AG08395 (cell line): ENCODE measurements around the gene RALA.
"Not testable (repeated sequence)": the region's sequence is repeated elsewhere in the genome, so short reads cannot be mapped to it uniquely, and the experiment has no call there.

Experiments
- DNase-seq: peaks from one replicate; pipeline ENCODE4 v3.0.0; 2012; ENCODE audit warnings: mixed read lengths, low spot score

Gene RALA

DNA sequence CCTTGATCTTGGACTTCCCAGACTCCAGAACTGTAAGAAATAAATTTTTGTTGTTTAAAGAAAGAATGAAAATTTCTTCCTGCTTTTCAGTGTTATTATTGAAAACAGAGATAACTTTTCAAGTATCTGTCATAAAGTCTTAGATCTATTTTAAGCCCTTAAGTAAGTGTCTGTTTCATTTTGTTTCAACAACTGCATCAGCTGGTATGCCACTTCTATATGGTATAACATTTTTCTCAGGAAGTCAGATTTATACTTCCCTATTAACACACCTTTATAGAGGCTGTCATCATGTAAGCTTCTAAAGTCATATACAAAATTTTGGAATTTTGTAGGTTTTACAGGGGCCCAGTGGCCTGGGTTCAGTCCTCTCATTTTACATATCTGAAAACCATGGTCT lies 24.4 kb downstream of the RALA start:
- DNase-seq, result no peak

DNA sequence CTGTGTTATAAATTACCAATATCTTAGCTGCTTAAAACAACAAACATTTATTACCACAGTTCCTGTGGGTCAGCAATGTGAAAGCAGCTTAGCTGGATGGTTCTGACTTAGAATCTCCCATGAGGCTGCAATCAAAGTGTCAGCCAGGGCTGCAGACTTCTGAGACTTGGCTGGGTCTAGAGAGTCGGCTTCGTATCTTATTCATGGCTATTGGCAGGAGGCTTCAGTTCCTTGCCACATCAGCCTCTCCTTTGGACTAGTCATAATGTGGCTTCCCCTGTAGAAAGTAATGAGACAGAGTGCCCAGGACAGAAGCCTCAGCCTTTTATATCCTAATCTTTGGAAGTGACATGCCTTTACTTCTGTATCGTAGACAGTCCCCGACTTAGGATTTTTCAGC lies 27.3 kb downstream of the RALA start:
- DNase-seq, result peak; percentile 83

- peak; percentile 59 for DNase-seq
These were observed 27.9 kb downstream of the RALA start for GRCh38 chr7:39651265-39651664.

- no peak for DNase-seq
These were observed 33.0 kb downstream of the RALA start for GRCh38 chr7:39656415-39656814.

DNA sequence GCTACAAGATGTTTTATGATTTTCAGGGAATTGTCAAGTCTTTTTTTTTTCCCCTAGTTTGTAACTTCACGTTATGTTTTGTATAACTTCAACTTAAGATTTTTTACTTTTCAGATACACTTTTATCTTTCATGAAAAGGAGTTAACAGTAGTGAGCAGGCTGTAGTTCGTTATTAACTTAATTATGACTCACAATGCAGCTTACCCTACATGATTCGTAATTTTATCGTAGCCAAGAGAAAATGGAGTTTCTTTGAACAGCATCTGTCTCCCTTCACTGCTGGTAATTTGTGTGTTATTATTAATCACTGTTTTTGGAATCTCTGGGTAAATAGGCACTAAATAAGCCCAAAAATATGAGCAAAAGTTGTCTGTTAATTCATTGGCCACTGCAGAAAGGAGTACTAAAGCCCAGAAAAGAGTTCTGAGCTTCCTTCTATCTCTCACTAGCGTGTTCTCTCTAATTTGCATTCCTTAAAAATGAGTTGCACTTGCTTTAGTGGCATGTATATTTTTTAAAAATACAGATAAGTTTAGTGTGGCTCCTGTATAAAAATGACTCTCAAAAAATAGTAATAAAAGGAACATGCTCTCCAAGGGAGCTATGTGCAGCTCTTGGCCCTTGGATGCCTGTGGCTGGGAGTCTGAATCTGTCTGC lies 36.1 kb downstream of the RALA start:
- peak; percentile 11 for DNase-seq

DNA sequence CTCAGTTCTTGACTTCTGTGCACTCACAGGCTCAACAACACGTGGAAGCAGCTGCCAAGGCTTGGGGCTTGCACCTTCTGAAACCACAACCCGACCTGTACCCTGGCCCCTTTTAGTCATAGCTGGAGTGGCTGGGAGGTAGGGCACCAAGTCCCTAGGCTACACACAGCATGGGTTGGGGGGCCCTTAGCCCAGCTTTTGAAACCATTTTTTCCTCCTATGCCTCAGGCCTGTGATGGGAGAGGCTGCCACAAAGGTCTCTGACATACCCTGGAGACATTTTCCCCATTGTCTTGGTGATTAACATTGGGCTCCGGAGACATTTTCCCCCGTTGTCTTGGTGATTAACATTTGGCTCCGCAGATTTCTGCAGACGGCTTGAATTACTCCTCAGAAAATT lies 38.6 kb downstream of the RALA start:
- DNase-seq, result no peak

DNA sequence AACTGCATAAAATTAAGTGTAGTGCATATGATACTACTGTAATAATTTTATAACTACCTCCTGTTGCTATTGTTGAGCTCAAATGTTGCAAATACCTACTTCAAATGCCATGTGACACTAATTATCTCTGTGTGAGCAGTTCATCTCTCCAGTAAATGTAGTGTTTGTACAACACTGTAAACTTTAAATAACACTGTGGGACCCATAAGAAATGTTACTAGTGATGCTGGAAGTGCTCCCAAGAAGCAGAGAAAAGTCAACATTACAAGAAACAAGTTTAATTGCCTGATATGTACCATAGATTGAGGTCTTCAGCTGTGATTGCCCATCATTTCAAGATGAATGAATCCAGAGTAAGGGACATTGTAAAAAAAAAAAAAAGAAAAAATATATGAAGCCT lies 39.9 kb downstream of the RALA start:
- DNase-seq, result no peak

DNA sequence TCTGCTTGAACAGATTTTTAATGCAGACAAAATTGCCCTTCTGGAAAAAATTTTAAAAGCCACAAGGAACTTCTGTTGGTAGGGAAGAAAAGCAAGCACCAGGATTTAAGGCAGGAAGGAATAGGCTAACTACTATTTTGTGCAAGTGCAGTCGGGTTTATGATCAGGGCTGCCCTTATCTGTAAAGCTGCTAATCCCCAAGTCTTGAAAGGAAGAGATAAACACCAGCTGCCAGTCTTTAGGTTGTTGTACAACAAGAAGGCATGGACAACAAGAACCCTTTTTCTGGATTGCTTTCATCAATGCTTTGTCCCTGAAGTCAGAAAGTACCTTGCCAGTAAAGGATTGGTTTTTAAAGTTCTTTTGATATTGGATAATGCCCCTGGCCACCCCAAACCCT lies 40.7 kb downstream of the RALA start:
- DNase-seq, result no peak

DNA sequence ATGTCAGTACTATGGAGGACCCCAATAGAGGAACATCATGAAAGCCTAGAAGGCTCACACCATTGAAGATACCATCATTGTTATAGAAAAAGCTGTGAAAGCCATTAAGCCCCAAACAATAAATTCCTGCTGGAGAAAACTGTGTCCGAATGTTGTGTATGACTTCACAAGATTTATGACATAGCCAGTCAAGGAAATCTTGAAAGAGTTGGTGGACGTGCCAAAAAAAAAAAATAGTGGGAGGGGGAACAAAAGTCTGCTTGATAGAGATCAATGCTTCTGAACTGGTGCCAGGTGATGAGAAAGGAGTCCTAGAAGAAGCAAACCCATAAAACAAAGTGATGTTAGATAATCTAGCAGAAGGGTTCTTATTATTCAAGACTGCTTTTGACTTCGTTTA lies 41.2 kb downstream of the RALA start:
- no peak for DNase-seq

- DNase-seq, result no peak
These were observed 43.2 kb downstream of the RALA start for GRCh38 chr7:39666562-39666961.

DNA sequence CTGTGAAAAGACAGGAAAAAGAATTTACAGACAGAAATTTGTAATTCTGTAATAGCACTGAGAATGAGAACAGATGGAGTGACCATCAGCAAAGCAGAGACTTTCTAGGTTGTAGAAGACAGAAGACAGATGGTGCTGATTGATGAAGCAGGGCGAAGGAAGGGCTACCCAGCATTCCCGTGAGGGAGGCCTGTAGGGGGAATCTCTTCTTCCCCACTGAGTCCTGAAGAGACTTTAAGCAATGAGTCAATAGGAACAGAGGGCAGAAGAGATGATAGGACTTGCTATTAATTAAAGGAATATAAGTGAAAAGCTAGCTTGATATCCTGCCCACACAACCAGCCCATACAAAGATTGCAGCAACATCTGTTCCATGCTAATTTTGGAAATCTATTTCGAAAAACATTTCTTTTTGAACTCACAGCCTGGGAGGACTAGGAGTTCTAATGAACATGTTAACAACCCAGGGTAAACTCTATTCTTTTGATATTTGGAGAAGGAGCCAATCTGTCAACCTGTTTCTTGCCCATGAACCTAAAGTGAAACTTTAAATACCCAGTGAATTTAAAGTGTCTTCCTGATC lies 44.1 kb downstream of the RALA start:
- DNase-seq, result peak; percentile 42

DNA sequence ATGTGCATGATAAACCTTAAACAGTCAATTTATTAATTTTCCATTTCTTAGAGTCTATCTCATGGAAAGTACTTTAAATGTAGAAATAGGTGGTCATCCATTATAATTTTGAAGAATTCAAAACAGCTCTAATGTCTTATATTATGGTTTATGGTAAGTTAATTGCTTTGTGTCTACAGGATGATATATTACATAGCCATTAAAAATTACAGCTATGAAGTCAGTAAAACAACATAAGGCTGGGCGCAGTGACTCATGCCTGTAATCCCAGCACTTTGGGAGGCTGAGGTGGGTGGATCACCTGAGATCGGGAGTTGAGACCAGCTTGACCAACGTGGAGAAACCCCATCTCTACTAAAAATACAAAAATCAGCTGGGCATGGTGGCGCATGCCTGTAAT lies 44.9 kb downstream of the RALA start:
- not testable (repeated sequence) for DNase-seq

DNA sequence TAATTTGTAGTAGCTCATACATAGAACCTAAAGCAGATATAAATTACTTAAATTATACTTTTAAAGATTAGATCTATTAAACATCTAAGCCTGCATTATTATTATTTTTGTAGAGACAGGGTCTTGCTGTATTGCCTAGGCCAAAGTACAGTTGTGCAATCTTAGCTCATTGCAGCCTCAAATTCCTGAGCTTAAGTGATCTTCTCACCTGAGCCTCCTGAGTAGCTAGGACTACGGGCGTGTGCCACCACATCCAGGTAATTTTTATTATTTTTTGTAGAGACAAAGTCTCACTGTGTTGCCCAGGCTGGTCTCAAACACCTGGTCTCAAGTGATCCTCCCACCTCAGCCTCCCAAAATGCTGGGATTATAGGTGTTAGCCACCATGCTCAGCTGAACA lies 46.7 kb downstream of the RALA start:
- DNase-seq, result no peak

GRCh38 chr7:39670934-39671333 lies 47.6 kb downstream of the RALA start:
- no peak for DNase-seq

DNA sequence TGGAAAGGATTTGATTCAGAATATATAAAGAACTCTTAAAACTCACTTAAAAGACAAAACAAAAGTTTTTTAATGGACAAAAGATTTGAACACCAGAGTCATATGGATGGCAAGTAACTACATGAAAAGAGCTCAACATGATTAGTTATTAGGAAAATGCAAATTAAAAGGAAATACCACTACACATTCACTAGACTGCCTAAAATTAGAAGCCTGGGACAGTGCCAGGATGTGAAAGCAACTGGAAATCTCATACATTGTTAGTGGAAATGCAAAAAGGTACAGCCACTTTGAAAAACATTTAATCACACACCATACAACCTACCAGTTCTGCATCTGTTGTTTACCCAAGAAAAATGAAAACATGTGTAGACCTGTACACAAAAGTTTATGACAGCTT lies 48.8 kb downstream of the RALA start:
- no peak for DNase-seq

- DNase-seq, result no peak
These were observed 50.5 kb downstream of the RALA start for GRCh38 chr7:39673868-39674267.

GRCh38 chr7:39674406-39674805 lies 51.0 kb downstream of the RALA start:
- DNase-seq, result no peak

- DNase-seq, result no peak
These were observed 53.0 kb downstream of the RALA start for GRCh38 chr7:39676346-39676745.

GRCh38 chr7:39678930-39679709 lies 55.7 kb downstream of the RALA start:
- DNase-seq, result no peak

GRCh38 chr7:39679874-39680273 lies 56.5 kb downstream of the RALA start:
- not testable (repeated sequence) for DNase-seq

DNA sequence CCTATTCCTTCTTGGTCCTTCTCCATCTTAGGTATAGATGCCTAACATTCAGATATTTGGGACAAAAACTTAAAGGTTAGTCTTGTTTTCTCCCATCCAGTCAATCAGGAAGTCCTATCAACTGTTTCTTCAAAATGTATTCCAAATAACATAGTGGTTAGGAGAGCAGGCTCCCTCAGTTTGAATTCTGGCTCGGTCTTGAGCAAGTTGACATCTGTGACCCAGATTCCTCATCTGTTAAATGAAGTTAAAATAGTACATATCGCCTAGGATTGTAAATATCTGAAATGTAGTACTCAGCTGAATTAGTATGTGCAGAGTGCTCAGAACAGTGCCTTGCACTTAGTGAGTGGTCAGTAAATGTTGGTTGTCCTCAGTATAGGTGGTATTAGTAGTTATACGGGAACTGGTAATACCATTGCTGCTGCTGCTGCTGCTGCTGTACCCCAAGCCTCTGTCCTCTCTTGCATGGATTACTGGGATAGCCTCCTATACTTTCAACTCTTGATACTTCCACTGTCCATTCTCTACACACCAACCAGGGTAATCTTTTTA lies 58.6 kb downstream of the RALA start:
- no peak for DNase-seq

DNA sequence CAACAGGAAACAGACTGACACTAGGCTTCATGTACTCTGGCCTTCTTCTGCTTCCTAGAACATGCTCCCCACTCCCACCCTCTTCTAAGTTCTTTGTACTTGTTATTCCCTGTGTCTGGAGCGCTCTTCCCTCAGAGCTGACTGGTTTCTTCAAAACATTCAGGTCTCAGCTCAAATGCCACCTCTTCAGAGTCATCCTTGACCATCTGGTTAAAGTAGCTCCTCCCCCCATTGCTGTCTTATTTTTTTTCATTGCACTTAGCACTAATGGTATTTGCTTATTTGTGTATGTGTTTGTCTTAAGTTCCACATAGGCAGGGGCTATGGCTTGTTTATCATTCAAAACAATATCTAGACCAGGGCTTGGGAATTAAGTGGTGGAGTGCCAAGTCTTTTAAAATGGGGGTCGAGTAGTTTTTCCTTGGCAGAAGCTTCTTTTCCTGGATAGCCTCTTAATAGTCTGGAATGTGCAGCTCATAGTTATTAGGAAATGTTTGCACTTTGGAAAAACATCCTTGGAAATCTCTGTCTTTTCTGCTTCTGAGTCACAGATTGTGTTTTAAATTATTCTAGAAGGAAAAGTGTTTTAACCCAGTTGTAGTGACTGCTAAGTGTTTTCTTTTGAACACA lies 60.0 kb downstream of the RALA start:
- DNase-seq, result peak; percentile 68
